AG08396 (cell line): ENCODE results near the gene MANF.
A peak's percentile ranks its signal among the peaks of the same experiment; 100 is the strongest.
"Not testable (repeated sequence)": the region's sequence is repeated elsewhere in the genome, so short reads cannot be mapped to it uniquely, and the experiment has no call there.

Experiments
- DNase-seq: peaks from one replicate; pipeline ENCODE4 v3.0.0; 2012; ENCODE audit warnings: low spot score, mixed read lengths

The MANF gene

DNA sequence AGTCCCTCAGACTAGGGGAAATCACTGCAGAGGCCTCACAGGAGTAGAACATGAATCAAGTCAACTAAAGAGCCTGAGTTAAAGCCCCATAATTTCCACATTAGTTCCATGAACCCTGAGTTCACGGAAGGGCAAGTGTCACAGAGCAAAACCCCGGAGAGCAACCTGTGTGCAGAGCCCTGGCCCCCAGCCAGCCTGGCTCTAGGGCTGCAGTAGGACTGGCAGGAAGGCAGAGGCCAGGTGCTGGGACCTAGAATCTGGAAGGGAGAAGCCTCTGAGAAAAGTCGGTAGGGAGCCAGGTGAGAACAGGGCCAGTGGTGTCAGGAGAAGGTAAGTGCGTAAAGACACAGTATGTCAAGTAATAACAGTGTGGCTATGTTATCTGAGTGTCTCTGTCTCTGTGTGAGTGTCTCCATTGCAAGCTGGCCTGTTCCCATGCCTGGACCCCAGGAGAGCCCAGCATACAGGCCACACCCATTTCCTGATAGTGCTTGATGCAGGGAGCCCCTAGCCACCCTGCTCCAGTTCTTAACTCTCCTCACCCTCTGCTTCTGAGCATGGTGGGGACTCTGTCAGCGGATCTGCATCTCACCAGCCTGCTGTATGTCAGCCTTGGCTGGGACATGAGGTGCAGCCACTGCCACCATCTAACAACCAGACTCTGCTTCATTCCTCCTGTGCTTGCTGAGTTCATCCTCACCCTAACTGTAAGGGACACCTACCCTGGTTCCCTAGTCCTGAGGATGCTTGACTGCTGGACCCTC is 11.3 kb upstream of the MANF start:
- no peak for DNase-seq

DNA sequence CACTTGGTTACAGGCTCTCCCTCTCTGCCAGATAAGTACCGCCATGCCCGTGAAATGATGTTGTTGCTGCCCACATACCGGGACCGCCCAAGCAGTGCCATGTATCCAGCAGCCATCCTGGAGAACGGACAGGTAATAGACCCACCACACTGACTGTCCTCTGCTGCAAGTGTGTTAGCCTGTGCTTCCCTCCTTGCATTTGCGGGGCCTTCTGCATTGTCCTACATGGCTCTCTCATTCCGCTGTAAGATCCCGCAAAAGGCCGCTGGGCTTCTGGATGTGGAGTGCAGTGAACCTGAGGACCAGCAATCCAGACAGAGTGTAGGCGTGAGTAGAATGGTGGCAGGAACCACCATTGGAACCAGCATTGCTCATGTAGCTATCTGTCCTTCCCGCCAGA is 10.6 kb upstream of the MANF start:
- no peak for DNase-seq

DNA sequence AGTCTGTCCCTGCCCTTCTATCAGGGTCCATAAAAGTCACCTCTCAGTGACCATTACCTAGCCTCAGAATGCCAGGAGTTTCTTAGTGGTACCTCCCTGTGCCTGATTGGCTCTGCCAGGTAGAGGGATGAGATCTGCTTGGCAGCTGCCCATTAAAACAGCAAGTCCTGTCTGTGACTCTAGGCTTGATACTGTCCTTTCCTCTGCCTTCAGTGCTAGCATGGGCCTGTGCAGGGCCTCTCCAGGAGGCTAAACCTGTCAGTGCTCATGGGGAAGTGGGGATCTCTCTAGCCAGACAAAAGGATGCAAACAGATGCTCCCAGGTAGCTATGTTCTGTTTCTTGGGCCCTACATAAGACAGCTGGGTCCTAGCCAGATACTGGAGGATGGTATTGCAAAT is 10.0 kb upstream of the MANF start:
- DNase-seq = no peak

DNA sequence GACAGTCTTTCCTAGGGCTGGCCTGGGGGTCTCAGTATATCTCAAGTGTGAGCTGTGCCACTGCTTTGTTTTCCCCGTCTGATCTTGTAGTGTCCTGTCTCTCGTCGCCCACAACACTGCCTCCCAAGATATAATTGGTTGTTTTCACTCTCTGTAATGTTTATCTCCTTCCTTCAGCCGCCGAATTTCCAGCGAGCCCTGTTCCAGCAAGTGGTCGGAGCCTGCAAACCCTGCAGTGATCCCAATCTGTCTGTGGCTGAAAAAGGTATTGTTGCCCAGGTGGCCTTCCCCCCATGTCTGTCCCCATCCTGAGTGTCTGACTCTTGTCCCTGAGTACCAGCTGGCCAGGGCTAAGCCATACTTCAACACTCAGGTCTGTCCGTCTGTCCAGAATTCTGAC is 9.5 kb upstream of the MANF start:
- no peak for DNase-seq

DNA sequence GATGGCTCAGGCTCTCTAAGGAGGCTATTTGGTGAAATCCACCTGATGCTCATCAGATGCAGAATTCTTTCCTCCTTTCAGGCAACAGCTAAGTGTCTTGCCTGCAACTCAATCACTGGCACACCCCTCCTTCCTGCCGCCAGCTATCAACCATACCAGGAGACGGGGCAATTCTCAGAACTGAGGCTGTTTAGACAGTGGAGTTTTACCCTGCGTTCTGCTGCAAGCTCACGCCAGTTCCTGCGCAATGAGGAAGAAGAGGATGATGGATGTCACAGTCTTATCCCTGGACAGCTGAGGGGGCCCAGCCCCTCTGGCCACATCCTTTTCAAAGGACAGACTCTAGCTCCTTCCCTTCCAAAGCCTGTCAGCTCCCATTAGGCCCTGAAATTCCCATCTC is 7.0 kb upstream of the MANF start:
- DNase-seq = no peak

DNA sequence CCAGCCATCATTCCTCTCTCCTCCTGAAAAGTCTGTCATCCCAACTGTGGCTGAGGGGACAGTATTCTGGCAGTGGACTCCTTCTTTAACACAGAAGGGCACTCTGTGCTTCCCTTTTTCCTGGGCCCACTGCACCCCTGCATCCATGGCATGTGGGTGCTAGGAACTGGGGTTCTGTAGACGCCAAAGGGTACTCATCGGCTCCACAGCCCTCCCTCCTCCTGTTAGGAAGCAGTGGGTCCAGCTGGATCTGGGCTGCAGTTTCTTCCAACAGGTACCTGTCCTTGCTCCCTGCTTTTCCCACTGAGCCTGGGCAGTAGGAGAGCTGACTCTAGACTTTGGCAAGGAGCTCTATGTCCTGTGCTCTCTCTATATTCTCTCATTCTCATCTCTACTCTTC is 6.4 kb upstream of the MANF start:
- no peak for DNase-seq

DNA sequence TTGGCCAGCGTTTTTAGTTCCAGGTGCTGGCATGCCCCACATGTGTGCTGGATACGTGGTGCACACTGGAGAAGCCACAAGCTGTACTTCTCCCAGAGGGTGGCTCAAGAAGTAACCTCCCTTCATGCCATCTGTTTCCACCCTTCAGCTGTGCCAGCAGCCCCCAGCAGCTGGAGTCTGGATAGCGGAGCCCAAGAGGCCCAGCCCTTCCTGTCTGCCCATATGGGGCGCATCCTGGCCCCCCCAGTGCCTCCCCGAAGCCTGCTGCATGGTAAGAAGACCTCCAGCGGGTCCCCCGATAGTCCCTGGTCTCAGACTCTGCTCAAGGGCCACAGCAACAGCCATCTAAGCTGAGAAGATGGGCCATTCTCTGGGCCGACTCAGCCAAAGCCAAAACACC is 5.8 kb upstream of the MANF start:
- DNase-seq = no peak

DNA sequence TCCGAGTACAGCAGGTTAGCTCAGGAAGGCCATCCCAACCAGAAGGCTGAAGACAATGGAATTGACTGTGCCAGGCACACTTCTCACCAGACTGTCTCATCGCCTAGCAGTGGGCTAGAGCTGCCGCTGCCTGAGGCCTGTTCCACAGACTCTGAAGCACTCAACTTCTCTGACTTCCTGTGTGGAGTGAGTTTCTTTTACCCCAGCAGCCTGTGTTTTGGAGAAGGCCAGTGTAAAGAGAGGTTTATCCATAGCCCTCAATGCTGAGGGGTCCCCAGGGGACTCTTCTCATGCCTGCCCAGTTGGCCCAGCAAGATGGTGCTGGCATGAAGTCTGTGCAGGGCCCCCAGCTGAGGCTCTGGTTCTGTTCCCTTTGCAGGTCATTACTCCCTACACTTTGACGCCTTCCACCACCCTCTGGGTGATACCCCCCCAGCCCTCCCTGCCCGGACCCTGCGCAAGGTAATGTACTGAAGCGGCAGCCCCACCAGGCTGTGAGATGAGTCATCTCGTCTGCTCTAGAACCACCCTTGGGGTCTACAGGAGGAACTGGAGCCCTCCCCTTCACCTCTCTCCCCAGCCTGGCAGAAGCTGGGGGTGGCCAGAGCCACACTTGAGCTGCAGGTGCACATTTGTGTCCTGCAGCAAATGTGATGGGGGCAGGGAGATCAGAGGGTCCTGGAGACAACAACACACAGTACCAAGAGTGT is 5.2 kb upstream of the MANF start:
- DNase-seq = no peak

DNA sequence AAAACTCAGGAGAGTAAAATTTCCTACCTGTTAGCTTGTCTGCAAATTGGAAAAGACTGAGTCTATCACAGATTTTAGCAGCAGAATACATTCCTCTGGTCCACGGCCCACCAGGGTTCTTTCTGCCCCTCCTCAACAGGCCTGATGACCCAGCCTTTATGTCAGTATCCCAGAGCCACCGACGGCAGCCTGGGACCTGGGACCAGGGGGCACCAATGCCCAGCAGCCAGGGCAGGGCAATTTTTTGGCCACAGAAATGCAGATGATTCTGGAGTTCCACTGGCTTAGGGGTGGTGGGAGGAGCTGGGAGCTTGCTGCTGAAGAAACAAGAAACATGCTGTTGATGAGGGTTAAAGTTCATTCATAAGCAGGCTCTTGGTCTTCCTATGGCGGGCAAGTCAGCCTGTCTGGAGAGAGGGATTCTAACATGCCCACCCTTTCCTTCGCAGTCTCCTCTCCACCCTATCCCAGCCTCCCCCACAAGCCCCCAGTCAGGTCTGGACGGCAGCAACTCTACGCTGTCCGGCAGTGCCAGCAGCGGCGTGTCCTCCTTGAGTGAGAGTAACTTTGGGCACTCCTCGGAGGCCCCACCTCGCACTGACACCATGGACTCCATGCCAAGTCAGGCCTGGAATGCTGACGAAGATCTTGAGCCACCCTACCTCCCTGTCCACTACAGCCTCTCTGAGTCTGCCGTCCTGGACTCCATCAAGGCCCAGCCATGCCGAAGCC is 4.3 kb upstream of the MANF start:
- DNase-seq = no peak

DNA sequence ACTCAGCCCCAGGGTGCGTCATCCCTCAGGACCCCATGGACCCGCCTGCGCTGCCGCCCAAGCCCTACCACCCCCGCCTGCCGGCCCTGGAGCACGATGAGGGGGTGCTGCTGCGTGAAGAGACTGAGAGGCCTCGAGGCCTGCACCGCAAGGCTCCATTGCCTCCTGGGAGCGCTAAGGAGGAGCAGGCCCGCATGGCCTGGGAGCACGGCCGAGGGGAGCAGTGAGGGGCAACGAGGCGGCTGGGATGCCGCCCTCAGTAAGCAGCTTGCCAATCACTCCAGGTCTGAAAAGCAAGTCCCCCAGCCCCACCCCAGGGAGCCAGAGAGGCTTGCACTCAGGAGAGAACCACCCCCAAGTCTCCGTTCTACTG is 3.8 kb upstream of the MANF start:
- no peak for DNase-seq

DNA sequence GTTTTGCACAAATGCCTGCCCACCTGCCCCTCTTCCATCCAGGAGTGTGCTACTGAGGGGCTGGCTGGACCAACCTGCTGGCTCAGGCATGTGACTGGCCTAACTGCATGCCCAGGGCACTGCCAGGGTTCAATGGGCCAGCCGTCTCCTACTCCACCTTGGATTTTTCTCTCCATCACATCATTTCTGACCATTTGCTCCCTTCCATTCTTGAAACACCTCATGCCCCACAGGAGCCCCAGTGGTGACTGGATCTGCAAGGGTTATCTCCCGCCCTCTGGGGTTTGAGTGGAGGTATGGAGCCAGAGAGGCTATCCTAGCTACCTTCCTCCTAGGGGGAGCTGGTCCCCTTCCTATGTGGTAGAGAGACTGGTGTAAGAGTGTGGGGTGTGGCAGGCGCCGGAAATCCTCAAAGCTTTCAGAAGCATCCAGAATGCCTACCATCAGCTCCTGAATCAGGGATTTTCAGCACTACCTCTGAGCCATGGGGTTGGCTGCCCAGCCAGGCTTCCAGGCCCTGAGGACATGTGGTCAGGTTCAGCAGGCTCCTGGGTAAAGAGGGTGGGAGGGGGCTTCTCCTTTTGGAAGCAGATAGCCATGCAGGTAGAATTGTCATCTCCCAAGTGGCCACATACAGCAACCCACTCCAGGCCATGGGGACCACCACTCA is 2.9 kb upstream of the MANF start:
- no peak for DNase-seq

DNA sequence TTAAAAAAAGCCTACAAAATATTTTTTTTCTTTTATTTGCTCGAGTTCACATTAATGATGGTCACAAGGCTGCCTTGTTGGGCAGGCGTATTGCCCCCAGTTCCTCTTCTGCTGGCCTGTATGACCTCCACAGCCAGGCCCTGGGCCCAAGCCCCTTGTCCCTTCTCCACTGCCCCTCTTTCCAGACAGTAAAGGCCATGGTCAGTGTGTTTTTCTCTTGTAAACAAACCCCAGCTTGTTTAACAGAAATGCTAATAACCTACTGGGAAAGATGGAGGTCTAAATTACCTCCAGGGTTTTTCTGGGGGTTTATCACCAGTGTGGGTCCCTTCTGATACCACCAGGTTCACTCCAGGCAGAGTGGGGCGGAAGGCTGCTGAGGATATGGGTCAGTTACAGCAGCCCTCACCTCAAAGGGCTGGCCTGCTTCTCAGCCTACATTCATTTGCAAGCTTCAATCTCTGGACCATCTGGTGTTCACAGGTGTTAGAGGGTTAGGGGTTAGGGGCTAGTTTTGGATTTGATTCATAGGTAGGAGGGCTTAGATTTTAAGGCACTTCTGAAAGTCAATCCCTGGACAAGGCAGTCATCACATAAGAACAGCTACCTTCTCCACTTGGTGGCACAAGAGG is 2.0 kb upstream of the MANF start:
- DNase-seq = no peak

DNA sequence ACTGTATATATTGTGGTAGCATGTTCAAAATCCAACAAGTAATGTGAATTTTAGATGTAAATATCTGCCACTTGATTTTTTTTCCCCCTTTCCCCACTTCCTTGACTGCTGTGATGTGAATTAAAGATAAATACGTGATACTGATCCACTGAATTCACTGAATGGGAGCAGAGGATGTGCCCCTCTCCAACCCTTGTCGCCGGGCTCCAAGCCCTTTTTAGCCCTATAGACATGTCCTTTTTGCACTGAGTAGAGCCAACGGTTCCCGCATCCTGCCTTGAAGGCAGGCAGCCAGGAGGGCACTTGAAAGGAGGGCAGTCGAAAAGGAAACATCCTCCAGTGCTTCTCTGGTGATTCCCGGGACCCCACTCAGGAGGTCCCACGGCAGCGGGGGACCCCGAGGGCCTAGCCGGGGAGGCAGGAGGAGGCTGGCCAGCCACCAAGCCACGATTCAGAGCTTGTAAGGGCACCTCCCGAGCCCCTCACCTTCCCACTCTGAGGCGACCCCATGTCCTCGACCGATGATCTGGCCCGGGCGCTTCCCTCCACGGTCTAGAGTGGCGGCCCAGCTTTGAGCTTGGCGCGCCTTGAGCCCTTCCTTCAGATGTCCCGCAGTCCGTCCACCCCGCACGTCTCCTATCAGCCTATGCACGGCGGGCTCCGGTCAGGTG is 901 bp upstream of the MANF start:
- DNase-seq = peak; percentile 45

DNA sequence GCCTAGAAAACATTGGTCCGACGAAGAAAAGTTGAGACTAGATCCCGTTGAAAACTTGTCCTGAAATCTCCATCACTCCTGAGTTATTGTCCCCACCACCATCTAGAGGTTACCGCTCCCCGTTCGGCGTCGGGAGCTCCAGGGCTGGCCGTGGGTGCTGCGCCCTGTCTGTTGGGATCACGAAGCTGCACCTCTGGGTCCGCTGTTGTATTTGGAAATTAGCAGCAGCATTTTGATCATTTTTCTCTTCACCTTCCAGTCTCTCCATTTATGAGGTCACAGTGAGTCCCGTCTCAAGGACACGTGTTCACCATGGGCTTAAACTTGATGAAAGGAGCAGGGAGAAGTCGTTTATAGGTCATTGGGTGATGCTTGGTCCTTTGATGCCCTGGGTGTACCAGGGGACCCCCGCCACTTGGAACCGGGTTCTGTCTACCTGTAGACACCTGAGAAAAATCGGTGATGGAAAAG is 565 bp downstream of the MANF start:
- DNase-seq = no peak

DNA sequence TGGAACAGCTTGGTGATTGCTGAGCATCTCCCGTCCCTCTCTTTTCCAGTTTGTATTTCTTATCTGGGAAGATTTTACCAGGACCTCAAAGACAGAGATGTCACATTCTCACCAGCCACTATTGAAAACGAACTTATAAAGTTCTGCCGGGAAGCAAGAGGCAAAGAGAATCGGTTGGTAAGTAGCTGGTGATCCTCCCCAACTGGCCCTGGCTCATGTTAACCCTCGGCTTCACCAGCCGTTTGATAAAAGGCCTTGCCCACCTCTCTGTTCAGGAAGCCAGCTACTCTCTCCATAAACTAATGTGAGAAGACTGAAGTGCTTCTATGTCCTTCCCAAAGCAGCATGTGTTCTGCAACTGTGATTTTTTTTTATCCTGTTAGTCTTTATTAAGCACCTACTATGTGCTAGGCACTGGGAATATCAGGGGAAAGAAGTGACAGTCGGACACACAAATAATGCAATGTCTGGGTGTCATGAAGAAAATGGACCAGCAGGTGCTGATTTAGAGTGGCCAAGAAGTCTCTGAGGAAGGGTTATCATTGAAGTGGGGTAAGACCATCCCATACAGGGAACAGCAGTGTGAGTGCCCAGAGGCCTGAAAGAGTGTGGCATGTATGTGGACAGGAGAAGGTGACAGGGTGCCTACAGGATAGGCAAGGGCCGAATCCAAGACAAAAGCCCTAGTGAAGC is 1.2 kb downstream of the MANF start:
- DNase-seq = no peak

DNA sequence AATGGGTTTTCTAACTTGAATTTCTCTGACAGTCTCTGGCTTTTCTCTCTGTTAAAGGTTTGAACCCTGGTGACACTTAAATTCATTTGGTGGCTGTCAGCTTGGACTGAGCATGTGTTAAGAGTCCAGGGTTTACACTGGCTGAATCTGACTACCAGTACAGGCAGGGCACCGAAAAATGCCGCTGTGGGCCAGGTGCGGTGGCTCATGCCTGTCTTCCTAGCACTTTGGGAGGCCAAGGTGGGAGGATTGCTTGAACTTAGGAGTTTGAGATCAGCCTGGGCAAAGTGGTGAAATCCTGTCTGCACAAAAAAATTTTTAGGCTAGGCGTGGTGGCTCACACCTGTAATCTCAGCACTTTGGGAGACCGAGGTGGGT is 1.8 kb downstream of the MANF start:
- no peak for DNase-seq

DNA sequence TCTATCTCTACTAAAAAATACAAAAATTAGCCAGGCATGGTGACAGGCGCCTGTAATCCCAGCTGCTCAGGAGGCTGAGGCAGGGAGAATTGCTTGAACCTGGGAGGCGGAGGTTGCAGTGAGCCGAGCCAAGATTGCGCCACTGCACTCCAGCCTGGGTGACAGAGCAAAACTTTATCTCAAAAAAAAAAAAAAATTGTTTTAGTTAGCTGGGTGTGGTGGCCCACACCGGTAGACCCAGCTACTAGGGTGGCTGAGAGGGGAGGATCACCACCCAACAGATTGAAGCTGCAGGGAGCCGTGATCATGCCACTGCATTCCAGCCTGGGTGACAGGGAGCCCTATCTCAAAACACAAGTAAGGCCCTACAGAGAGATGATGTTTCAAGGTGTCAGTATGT is 2.2 kb downstream of the MANF start:
- DNase-seq = not testable (repeated sequence)

DNA sequence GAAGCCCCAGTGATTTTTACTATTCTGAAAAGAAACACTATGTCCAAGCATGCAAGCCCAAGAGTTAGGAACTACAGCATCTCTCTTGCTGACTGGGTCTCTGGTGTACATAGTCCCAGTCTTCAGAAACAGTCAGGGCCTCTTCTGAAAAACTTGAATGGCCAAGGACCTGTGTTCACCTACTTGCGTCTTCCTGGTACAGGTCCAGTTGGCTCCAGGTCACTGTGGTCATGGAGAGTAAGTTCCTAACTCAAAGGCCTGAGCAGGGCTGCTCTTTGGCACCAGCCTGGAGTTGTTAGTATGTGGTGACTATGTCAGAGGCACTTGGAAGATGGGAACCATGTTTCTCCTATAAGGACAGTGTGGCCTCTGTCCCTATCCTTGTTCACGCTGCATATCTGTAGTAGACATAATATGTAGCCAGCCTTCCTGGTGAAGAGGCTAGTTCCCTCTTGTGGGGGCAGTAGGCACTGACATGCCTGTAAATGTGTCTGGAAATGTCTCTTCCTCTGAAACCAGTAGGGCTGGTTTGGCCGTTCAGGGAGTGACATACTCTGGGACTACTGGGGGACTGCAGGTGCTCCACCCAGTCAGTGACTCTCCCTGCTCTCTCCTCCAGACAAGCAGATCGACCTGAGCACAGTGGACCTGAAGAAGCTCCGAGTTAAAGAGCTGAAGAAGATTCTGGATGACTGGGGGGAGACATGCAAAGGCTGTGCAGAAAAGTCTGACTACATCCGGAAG is 3.4 kb downstream of the MANF start:
- no peak for DNase-seq

DNA sequence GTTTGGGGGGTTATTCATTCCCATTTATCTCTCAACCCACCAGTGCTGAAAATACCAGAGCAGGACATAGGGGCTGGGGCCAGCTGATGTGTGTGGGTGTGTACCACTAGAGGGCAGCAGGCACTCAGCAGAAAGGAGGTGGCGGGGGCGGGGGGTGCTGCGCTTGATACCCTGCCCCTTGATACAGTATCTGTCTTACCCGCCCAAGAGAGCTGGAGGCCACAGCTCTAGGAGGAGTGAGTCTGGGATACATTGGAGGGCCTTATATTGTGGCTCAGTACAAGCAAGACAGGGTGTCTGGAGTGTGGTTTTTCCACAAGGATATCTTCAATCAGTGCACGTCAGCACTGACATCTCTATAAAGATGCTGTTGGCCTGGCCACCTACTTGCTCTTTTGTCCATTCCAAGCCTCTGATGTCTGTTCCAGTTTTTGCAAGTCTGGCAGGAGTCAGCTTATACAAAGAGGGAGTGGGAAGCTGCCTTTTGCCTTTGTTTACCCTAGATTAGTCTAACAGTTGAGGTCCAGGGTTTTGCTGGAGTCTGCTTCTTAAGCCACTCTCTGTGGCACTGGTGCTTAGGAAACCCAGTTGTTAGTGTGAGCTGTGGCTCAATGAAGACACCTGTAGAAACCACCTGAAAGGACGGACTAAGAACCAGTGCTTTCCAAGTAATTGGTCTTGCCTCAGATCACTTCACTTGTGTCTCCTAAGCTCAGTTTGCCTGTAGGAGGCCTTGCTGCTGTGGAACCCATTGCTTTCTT is 4.5 kb downstream of the MANF start:
- peak; percentile 67 for DNase-seq
